Measurements from ENCODE around the gene CEACAM19. TPM values are rescaled to one million over a fixed set of nuclear protein-coding genes. Genes with fewer than 3 reads are reported as not detected.
"Not testable (repeated sequence)": the region's sequence is repeated elsewhere in the genome, so short reads cannot be mapped to it uniquely, and the experiment has no call there.

CEACAM19 gene
- total RNA-seq, 1 experiment from 2014 or later: 8.0 TPM

GRCh38 chr19:44707794-44708193 lies 36.5 kb downstream of the CEACAM19 start:
- H3K4me2 ChIP-seq: no peak overlapping the region
- no peak overlapping the region for H3K4me3 ChIP-seq
- no peaks in the 10 kb centered on the region for H3K4me1 ChIP-seq (replicated peaks; ENCODE audit: insufficient read depth)
- H3K36me3 ChIP-seq (ENCODE audit: low read depth): no peaks in the 10 kb centered on the region
- H3K9me3 ChIP-seq (ENCODE audit: insufficient read depth, low read depth): no peaks in the 10 kb centered on the region
- no peak overlapping the region for H2AFZ ChIP-seq
- TF ChIP-seq EZH2 (IDR thresholded peaks at IDR 0.05; ENCODE audit: low read depth): no peak
- TF ChIP-seq CTCF (conservative IDR thresholded peaks at IDR 0.05): no peak
- H3K79me2 ChIP-seq (ENCODE audit: low read depth): no peaks in the 10 kb centered on the region
- H3K27ac ChIP-seq: no peak overlapping the region
- H4K20me1 ChIP-seq (ENCODE audit: insufficient read depth): no peaks in the 10 kb centered on the region
- no peaks in the 10 kb centered on the region for H3K9me2 ChIP-seq (ENCODE audit: insufficient read depth)
- no peaks in the 10 kb centered on the region for H3K27me3 ChIP-seq (ENCODE audit: insufficient read depth, low read depth)
- DNase-seq: no peak
- BruUV-seq (replicated peaks): no TSS peak
- H3F3A ChIP-seq (ENCODE audit: insufficient read depth, low read depth): no peaks in the 10 kb centered on the region; the same call in 1 of the 2 replicates
- intact Hi-C loops (cut with micrococcal nuclease; ENCODE audit: unreplicated experiment): no loop called here
- ChIA-PET CTCF (no interaction called here), POLR2A (ENCODE audit: unreplicated experiment) (no interaction called here)

- DNase-seq: no peak
- no peak overlapping the region for H3K27ac ChIP-seq
- H3K79me2 ChIP-seq (ENCODE audit: low read depth): no peaks in the 10 kb centered on the region
- no peak overlapping the region for H2AFZ ChIP-seq
- POLR2A ChIA-PET (ENCODE audit: unreplicated experiment): no interaction called here
- no peaks in the 10 kb centered on the region for H3K9me2 ChIP-seq (ENCODE audit: insufficient read depth)
- H3F3A ChIP-seq (ENCODE audit: insufficient read depth, low read depth): no peaks in the 10 kb centered on the region
- H3K27me3 ChIP-seq (ENCODE audit: insufficient read depth, low read depth): no peaks in the 10 kb centered on the region
- CTCF ChIA-PET: interaction anchor here (0.6 to 0.7 kb wide), 2 partner anchors 9 to 49 kb away, joined by 3 to 13 read pairs; no protein-coding TSS in a partner anchor
- H3K4me2 ChIP-seq: no peak overlapping the region
- no peaks in the 10 kb centered on the region for H3K4me1 ChIP-seq (replicated peaks; ENCODE audit: insufficient read depth)
- BruUV-seq (replicated peaks): no TSS peak
- no peak overlapping the region for H3K4me3 ChIP-seq
- no peaks in the 10 kb centered on the region for H3K9me3 ChIP-seq (ENCODE audit: insufficient read depth, low read depth)
- no peaks in the 10 kb centered on the region for H4K20me1 ChIP-seq (ENCODE audit: insufficient read depth)
- TF ChIP-seq CTCF (conservative IDR thresholded peaks at IDR 0.05) (no peak), EZH2 (IDR thresholded peaks at IDR 0.05; ENCODE audit: low read depth) (no peak)
- intact Hi-C loops (cut with micrococcal nuclease; ENCODE audit: unreplicated experiment): no loop called here
- H3K36me3 ChIP-seq (ENCODE audit: low read depth): no peaks in the 10 kb centered on the region
Measured at GRCh38 chr19:44708940-44709339, 37.7 kb downstream of the CEACAM19 start.

- H3K4me1 ChIP-seq (replicated peaks; ENCODE audit: insufficient read depth); H2AFZ ChIP-seq; H4K20me1 ChIP-seq (ENCODE audit: insufficient read depth); H3K4me2 ChIP-seq; BruUV-seq (replicated peaks); H3F3A ChIP-seq (ENCODE audit: insufficient read depth, low read depth); H3K36me3 ChIP-seq (ENCODE audit: low read depth); H3K4me3 ChIP-seq; H3K79me2 ChIP-seq (ENCODE audit: low read depth); intact Hi-C loops (cut with micrococcal nuclease; ENCODE audit: unreplicated experiment); POLR2A ChIA-PET (ENCODE audit: unreplicated experiment); H3K27ac ChIP-seq; H3K9me2 ChIP-seq (ENCODE audit: insufficient read depth); H3K27me3 ChIP-seq (ENCODE audit: insufficient read depth, low read depth); DNase-seq; H3K9me3 ChIP-seq (ENCODE audit: insufficient read depth, low read depth): not testable (repeated sequence)
- CTCF ChIA-PET: interaction anchor here (0.6 kb wide), 1 partner anchor 9 kb away, joined by 13 read pairs; no protein-coding TSS in a partner anchor
Measured at GRCh38 chr19:44709434-44710266, 38.4 kb downstream of the CEACAM19 start.
